K562 (cell line): ENCODE data around the gene FGF1. TPM values are rescaled to one million over a fixed set of nuclear protein-coding genes. Genes with fewer than 3 reads are reported as not detected.

Experiments used
- ATAC-seq: fragments of 200-7000 bp; cut with Tn5 transposase; 3 replicates; pipeline ENCODE4 v1.9.1; 2020; ENCODE audit warnings: moderate library complexity
- BruUV-seq: library from RNA; stranded (reverse); fragments of 400-500 nt; replicated peaks from 2 replicates; lab custom pipeline; 2021; lab: Mats Ljungman, UMichigan
- CTCF ChIA-PET: fragments of 300-600 bp; formaldehyde crosslinking; extraction: SDS; loops from one replicate; lab custom pipeline; 2021; ENCODE audit warnings: low intra/inter-chr PET ratio; lab: Yijun Ruan, JAX
- POLR2A ChIA-PET: fragments of 300-600, 350-650 bp; sonication (Branson Sonifier 250); formaldehyde crosslinking; extraction: SDS; loops from one replicate; lab custom pipeline; 2021; ENCODE audit warnings: antibody characterized with exemption, inconsistent platforms; lab: Yijun Ruan, JAX
- DNase-seq, 4 experiments: peaks; one replicate each; pipeline versions ENCODE4 v3.0.0 to v3.0.0-alpha.2; 2011 to 2018; ENCODE audit warnings: low spot score in 3 of 4, mixed read lengths in 3 of 4; ENCODE audit errors: extremely low read depth in 1 of 4
- FAIRE-seq: peaks from 2 replicates; lab custom pipeline; 2011; peaks lifted over from hg19 to GRCh38; lab: Jason Lieb, UNC
- H2AFZ ChIP-seq: 2 replicates; pipeline ENCODE4 v1.6.0; 2011; ENCODE audit warnings: low read depth, low read length, control low read depth, inconsistent platforms
- H3K27ac ChIP-seq: fragments of 200-600 bp; 3 replicates; pipeline ENCODE4 v1.8.0; 2011; ENCODE audit warnings: low read depth, mild to moderate bottlenecking, control low read depth, inconsistent platforms, low read length, moderate library complexity, mixed read lengths; ENCODE audit errors: extremely low read depth
- H3K27me3 ChIP-seq, 2 experiments: fragments of 300-600 bp in 1 of 2; 2 replicates in 1 of 2; 3 replicates in 1 of 2; pipeline versions ENCODE4 v1.6.0 to v1.8.0; 2011; ENCODE audit warnings: inconsistent platforms in 2 of 2, low read length in 2 of 2, mild to moderate bottlenecking in 1 of 2, mixed read lengths in 1 of 2, moderate library complexity in 1 of 2; ENCODE audit not compliant: control insufficient read depth in 2 of 2, insufficient read depth in 2 of 2
- H3K36me3 ChIP-seq: fragments of 300-600 bp; 3 replicates; pipeline ENCODE4 v1.8.0; 2011; ENCODE audit warnings: mild to moderate bottlenecking, low read length, inconsistent platforms; ENCODE audit not compliant: control insufficient read depth, insufficient read depth
- H3K4me1 ChIP-seq, 2 experiments: fragments of 200-600 bp in 1 of 2; replicated peaks in 1 of 2; 2 replicates in 1 of 2; 3 replicates in 1 of 2; pipeline versions ENCODE4 v1.5.1 to v1.8.0; 2011; ENCODE audit warnings: inconsistent platforms in 2 of 2, low read length in 2 of 2, mild to moderate bottlenecking in 1 of 2, mixed read lengths in 1 of 2, moderate library complexity in 1 of 2; ENCODE audit not compliant: control insufficient read depth in 2 of 2, insufficient read depth in 2 of 2
- H3K4me2 ChIP-seq: 2 replicates; pipeline ENCODE4 v1.6.1; 2011; ENCODE audit warnings: low read length, control low read depth, inconsistent platforms, mixed read lengths; ENCODE audit not compliant: insufficient read depth
- H3K4me3 ChIP-seq: fragments of 200-600 bp; sonication (generic), shearing (Covaris generic); 2 replicates; pipeline ENCODE4 v1.5.1; 2016; ENCODE audit warnings: control low read depth, inconsistent platforms
- H3K79me2 ChIP-seq: fragments of 200-600 bp; 3 replicates; pipeline ENCODE4 v1.8.0; 2011; ENCODE audit warnings: low read length, inconsistent platforms; ENCODE audit not compliant: control insufficient read depth, insufficient read depth
- H3K9ac ChIP-seq, 2 experiments: 2 replicates each; pipeline versions ENCODE4 v1.6.0 to v1.6.1; 2011; ENCODE audit warnings: low read depth in 2 of 2, low read length in 2 of 2, control low read depth in 1 of 2, inconsistent platforms in 1 of 2, mild to moderate bottlenecking in 1 of 2, mixed read lengths in 1 of 2; ENCODE audit not compliant: insufficient read depth in 1 of 2
- H3K9me1 ChIP-seq: one replicate; pipeline ENCODE4 v1.6.0; 2011; ENCODE audit warnings: inconsistent platforms, mild to moderate bottlenecking, low read length, moderate library complexity; ENCODE audit not compliant: control insufficient read depth, insufficient read depth
- H3K9me3 ChIP-seq: replicated peaks from 2 replicates; pipeline ENCODE4 v1.5.1; 2011; ENCODE audit warnings: low read depth, low read length, inconsistent platforms; ENCODE audit not compliant: control insufficient read depth, insufficient read depth
- H4K20me1 ChIP-seq: replicated peaks from 2 replicates; pipeline ENCODE4 v1.6.1; 2011; ENCODE audit warnings: low read length, inconsistent platforms, mixed read lengths; ENCODE audit not compliant: control insufficient read depth, insufficient read depth
- ARID1B ChIP-seq: fragments of 450-650 bp; IDR thresholded peaks from 2 replicates; pipeline ENCODE4 v1.6.1; 2016; ENCODE audit warnings: antibody characterized with exemption, mild to moderate bottlenecking, inconsistent platforms
- BRD4 ChIP-seq: fragments of 200-600 bp; sonication (generic); IDR thresholded peaks from 2 replicates; pipeline ENCODE4 v1.6.1; 2017; ENCODE audit warnings: inconsistent platforms
- BRF2 ChIP-seq: IDR thresholded peaks from 3 replicates; pipeline ENCODE4 v1.6.1; 2011; ENCODE audit warnings: borderline replicate concordance, mild to moderate bottlenecking; ENCODE audit not compliant: insufficient read length, insufficient read depth
- IFI16 ChIP-seq: fragments of 250-450 bp; sonication (Bioruptor Pico); IDR thresholded peaks from 2 replicates; pipeline ENCODE4 v2.1.2; 2022; ENCODE audit warnings: mild to moderate bottlenecking, inconsistent platforms
- SP2 ChIP-seq: IDR thresholded peaks from 2 replicates; pipeline ENCODE4 v1.6.1; 2011; ENCODE audit warnings: mild to moderate bottlenecking, low read depth, low read length, moderate library complexity; ENCODE audit not compliant: poor library complexity, severe bottlenecking; ENCODE audit errors: extremely low read depth
- TAF7 ChIP-seq: fragments of 450-650 bp; IDR thresholded peaks from 2 replicates; pipeline ENCODE4 v1.6.1; 2016; ENCODE audit warnings: missing genetic modification characterization, missing compliant biosample characterization
- TOE1 ChIP-seq, 2 experiments: fragments of 450-650 bp in 1 of 2; sonication (generic) in 1 of 2; formaldehyde crosslinking in 1 of 2; IDR thresholded peaks; 2 replicates each; pipeline versions ENCODE4 v1.7.1 to v1.8.0; 2016 to 2022; ENCODE audit warnings: borderline replicate concordance in 2 of 2, mild to moderate bottlenecking in 2 of 2, antibody characterized with exemption in 1 of 2, inconsistent platforms in 1 of 2, low read depth in 1 of 2, missing genetic modification reagents in 1 of 2, moderate library complexity in 1 of 2
- ZNF780A ChIP-seq: fragments of 250-450 bp; sonication (Bioruptor Pico); IDR thresholded peaks from 2 replicates; pipeline ENCODE4 v1.5.0; 2021; ENCODE audit warnings: mild to moderate bottlenecking
- WGBS: fragments of 100-300 bp; shearing (Covaris generic); methylation state at CpG from one replicate; pipeline ENCODE4 v1.1.6; 2016; ENCODE audit warnings: low coverage, mixed read lengths; ENCODE audit not compliant: insufficient coverage; ENCODE audit errors: missing lambda C conversion rate; 5-methylcytosine and 5-hydroxymethylcytosine counted together
- in situ Hi-C: fragments of 300-500 bp; cut with MboI; formaldehyde crosslinking; loops from 4 replicates; pipeline ENCODE4 v1.15.0; 2018; ENCODE audit warnings: inconsistent platforms, mixed read lengths
- intact Hi-C: fragments of 100-400 bp; cut with micrococcal nuclease; formaldehyde crosslinking; loops from 2 replicates; pipeline ENCODE4 v1.14.2; 2022
- polyA plus RNA-seq, 8 experiments: library from polyadenylated mRNA; depleted of rRNA in 4 of 8; stranded (reverse) in 5 of 8; unstranded in 3 of 8; fragments of >200 nt; fragmentation: Nextera tagmentation in 2 of 8; fragmentation: Illumina TruSeq in 1 of 8; extraction: Ambion mirVana in 2 of 8; extraction: Trizol in 1 of 8; gene quantifications; 2 replicates each; pipeline versions ENCODE4 v1.2.1 to v1.2.3, GENCODE V29; 2011 to 2014; ENCODE audit warnings: inconsistent platforms in 1 of 8, missing spikeins in 1 of 8
- total RNA-seq, 7 experiments: library from RNA; depleted of rRNA in 6 of 7; stranded (reverse); fragments of >200 nt in 6 of 7; fragmentation: Illumina TruSeq in 2 of 7; extraction: Trizol in 2 of 7; gene quantifications; 2 replicates each; pipeline versions ENCODE4 v1.2.1 to v1.2.3, GENCODE V29; 2011 to 2021; ENCODE audit warnings: low replicate concordance in 1 of 7

FGF1 gene
- total and polyA plus RNA-seq, 9 of the 15 experiments (the other 6 are each of a cell fraction or from before 2014, with no cell fraction given), result not detected

- no peaks in the 10 kb centered on the region for H3K9me1 ChIP-seq
- H3K79me2 ChIP-seq, result no peaks in the 10 kb centered on the region
- H3K4me1 ChIP-seq, result no peaks in the 10 kb centered on the region
- no peak overlapping the region for H3K4me2 ChIP-seq
- no peak for FAIRE-seq
- in situ Hi-C loops (loop anchor here (10.0 kb wide), 1 partner anchor 105 kb away; no protein-coding TSS in a partner anchor), intact Hi-C loops (loop anchor here (10.0 kb wide), 1 partner anchor 295 kb away; no protein-coding TSS in a partner anchor)
- no peaks in the 10 kb centered on the region for H3K36me3 ChIP-seq
- H3K27me3 ChIP-seq, result peaks cover 0 to 3% of the 10 kb centered on the region in 2 experiments; a peak in 1 of 5 replicates
- POLR2A ChIA-PET, result no interaction called here
- H3K9ac ChIP-seq, result no peak overlapping the region
- DNase-seq, result no peak
- H2AFZ ChIP-seq, result no peak overlapping the region
- no peaks in the 10 kb centered on the region for H3K9me3 ChIP-seq
- TF ChIP-seq BRD4 (no peak), TAF7 (tag) (no peak), BRF2 (no peak), IFI16 (no peak), TOE1 (IDR thresholded peaks at IDR 0.05; ENCODE audit: borderline replicate concordance) (no peak), TOE1 (CRISPR knock-in tag; IDR thresholded peaks at IDR 0.05; ENCODE audit: borderline replicate concordance, low read depth) (no peak), SP2 (no peak), ARID1B (no peak), ZNF780A (CRISPR knock-in tag) (no peak)
- 5% methylated on average over 1 of the region's 1 CpG for WGBS
- H3K4me3 ChIP-seq, result no peak overlapping the region
- CTCF ChIA-PET, result no interaction called here
- BruUV-seq, result no TSS peak
- H3K27ac ChIP-seq, result no peak overlapping the region
- ATAC-seq, result no peak
- H4K20me1 ChIP-seq, result no peaks in the 10 kb centered on the region
Measured at GRCh38 chr5:142589720-142590119, 96.2 kb downstream of the FGF1 start.
